Dedifferentiated amniotic fluid mesenchymal stem cell (primary cell): ENCODE measurements around the gene SUSD3.

Source experiments
- DNase-seq: peaks from one replicate; pipeline ENCODE4 v3.0.0-alpha.2; 2016; ENCODE audit errors: extremely low spot score

SUSD3 gene

DNA sequence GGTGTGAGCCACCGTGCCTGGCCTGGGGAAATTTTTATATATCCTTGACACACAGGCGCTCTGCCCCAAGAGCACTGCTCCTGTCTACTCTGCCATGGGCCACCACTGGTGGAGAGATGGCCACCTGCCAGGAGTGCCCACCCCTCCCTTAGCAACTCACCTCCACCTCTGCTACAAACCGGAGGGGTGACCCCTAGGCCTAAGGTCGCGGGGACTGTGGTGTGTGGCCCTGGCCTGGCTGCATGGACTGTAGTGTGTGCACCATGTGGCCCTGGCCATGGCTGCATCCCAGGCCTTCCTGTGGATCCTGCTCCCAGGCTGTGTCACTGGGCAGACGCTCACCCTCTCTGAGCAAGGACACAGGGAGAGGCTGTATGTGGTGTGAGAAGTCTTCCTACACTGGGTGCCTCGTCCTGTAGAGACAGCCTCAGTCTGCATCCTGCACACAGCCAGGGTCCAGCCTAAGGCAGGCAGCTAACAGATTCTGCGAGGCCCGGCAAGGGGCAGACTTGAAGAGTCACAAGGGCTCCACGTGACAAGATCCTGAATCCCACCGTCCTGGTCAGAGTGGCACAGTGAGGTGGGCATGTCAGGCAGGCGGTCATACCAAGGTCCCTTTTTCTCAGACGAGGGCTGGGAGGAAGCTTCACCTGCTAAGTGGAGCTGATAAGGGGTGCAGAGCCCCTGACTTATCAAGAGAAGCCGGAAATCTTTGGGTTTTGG, 65.2 kb downstream of the SUSD3 start:
- no peak for DNase-seq

- no peak for DNase-seq
These were observed 66.3 kb downstream of the SUSD3 start for GRCh38 chr9:93124793-93125192.

GRCh38 chr9:93125331-93125894, 66.9 kb downstream of the SUSD3 start:
- no peak for DNase-seq

DNA sequence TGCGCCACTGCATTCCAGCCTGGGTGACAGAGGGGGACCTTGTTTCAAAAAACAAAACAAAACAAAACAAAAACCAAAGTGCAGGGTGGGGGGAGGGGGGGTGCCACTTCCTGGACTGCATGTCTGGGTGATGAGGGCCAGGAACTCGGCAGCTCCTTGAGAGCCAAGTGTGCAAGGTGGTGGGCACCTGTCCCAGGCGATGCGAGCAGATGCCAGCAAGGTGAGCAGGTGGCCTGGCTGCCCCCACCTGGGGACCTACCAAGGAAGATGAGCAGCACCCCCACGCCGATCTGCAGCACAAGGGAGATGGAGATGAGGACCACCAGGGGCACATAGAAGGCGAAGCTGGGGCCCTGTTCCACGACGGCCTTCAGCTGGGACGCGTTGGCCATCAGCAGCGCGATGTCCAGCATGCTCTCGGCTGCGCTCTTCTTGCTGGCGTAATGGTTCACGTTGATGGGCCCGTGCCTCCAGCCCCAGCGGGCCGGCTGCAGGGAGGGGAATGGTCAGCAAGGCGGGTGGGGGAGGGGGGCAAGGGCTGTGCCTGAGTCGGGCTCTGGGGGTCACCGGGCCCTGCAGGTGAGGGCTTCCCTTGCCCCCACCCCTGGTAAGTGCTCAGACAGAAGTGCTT, 67.8 kb downstream of the SUSD3 start:
- no peak for DNase-seq

- no peak for DNase-seq
These were observed 68.4 kb downstream of the SUSD3 start for GRCh38 chr9:93126825-93127368.

DNA sequence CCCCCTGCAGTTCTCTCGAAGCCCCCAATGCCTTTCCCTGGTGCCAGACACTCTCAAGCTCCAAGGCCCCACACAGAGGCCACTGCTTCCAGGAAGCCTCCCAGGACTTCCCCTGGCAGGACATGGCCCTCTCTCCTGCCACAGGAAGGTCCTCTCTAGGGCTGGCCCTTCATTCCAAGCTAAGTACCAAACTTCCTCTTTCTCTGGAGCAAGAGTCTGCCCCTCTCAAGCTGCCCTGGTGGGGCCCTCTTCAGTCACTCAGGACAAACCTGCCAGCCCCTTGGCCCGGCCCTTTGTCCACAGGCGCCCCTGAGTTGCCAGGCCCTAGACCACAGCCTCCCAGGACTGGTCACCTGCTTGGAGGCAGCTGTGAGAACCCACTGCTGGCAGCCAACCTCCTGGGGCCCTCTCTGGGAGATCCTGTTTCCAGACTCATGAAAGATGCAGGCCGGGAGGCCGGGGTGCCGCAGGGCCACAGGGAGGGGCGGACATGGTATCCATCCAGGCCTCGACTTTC, 69.0 kb downstream of the SUSD3 start:
- no peak for DNase-seq

DNA sequence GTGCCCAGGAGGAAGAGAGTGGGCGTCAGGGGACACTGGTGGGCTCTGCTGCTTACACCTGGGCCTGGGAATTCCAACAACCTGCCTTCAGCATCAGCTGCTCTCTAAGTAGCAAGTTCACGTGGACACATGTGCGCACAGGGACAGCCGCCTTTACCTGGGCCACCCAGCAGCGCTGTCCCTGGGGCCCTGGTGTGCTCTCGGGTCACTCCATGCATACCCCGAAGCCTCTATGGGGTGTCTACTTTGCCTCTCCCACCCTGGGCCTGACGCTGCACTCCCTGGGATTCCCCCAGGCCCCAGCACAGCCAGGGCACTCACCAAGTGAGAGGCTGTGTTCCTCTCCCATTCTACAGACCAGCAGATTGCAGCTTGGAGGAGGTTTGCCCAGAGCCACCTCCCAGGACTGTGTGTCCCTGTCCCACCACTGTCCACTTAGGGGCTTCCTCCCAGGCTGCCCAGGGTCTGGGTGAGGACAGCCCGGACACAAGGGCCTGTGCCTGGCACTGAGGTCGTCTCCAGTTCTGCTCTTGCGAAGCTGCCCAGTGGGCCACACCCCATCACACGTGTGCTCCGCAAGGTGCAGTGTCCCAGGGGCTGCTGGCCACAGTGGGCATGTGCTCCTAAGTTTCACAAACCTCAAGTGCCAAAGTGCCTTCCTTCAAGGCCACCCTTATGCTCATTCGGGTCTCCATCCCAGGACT, 69.7 kb downstream of the SUSD3 start:
- DNase-seq = no peak

DNA sequence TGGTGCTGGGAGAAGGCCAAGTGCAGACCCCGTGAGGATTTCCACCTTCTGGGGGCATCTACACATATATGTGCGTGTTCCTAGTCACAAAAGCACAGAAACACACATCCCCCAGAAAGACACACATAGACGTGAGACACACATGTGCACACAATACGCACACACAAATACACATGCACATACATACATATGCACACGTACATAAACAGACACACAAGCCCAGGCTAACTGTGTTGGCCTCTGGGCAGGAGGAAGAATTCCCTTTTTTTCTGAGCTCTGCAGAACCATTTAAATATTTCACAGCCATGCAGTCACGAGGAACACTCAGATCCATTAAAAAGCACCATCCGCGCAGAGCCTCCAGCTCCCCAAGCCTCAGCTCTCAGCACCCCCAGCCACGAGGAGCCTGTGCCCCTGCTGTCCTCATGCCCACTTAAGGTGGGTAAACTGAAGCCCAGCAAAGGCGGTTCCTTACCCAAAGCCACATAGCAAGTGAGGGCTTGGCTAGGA, 70.3 kb downstream of the SUSD3 start:
- DNase-seq = no peak

DNA sequence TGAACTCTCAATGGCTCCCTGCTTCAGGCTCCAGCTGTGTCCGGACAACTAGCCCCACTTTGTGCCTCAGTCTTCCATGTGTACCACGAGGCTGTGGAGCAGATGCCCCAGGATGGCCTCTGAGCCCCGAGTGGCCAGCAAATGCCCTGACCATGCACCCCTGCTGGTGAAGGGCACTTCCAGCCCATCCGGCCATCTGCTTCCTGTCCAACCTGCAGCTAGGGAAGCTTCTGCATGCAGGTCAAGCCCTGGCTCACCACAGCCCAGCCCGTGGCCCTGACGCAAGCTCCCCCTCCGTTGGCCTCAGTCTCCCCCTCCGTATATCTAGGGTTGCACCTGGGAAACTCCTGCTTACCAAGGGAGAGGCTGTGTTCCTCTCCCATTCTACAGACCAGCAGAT, 70.8 kb downstream of the SUSD3 start:
- no peak for DNase-seq

DNA sequence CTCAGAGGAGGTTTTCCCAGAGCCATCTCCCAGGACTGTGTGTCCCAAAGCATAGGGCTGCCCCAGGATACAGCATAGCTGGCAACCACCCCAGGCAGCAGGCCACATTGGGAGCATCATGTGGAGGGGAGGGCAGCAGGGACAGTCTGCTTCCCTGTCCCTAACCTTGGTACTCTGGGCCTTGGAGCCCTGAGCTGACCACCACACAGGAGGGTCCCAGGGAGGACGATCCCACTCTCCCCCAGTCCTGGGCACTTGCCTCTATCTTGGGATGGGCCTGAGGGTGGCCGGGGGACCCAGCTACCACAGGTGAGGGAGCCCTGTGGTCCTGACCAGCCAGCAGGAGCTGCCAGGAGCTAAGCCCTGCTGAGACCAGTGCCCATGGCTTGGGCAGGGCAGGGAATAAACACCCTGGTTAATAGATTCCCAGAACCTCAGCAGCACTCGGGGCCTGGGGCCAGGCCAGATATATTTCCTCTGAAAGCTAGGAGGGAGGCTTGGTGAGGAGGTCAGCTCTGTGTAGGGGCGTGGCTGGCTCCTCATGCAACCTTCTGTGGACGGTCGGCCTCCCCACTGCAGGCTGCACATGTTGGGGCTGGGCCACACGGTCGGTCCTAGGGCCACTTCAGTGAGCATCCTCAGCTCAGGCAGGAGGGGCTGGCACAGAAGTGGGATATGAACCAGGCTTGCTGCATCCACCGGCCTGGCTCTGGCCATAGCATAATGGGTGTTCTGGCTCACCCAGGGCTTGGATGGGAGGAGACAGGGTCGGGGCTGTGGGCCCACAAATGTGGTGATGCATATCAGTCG, 71.4 kb downstream of the SUSD3 start:
- DNase-seq = no peak

DNA sequence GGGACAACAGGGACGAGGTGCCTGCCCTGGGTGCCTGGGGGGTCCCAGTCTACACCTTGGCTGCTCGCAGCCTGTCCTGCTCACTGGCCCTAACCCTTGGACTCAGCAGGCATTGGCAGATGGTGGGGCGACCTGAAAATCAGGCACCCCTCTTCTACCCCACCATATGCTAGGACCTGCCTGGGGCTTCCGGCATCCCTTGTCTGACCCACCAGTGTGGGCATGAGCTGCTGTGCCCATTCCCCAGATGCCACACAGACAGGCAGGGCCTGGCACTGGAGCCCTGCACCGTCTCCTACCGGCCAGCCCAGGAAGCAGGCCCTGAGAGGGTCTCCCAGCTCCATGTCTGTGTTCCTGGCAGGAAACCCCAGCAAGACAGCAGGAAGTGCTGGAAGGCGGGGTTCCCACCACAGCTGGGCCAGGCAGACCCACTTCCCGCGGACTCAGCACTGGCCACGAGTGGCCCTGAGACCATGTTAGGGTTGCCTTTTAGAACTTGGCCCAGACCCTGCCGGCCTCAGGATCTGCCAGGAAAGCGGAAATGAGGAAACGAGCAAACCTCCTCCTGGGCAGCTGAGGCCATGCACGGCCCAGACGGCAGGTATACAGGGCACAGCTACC, 72.5 kb downstream of the SUSD3 start:
- no peak for DNase-seq

- DNase-seq = no peak
These were observed 73.2 kb downstream of the SUSD3 start for GRCh38 chr9:93131599-93132286.

DNA sequence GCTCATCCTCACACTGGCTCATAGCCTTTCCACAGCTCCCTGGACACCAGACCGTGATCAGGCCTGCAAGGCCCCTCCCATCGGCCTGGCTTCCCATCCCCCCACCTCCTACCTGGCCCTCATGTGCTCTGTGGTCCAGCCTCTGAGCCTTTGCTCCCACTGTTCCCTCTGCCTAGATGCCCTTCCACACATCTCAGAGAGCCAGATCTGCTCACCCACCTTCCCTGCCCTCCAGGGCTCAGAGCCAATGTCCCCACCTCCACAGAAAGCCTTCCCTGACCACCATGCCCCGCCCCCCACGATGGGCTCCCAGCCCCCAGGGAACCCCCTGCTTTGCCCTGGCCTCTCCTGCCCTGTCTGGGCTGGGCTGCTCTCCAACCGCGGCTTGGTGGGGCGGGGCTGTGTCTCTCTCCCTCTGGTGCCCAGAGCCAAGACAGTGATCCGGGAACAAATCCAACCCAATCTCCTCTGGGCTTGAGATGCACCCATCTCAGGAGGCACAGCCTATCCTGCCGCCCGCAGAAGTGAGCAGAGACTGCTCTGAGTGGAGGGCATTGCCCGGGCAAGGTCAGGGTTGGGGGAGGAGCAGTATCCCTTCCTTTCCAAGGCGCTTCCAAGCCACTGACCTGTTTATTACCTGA, 73.9 kb downstream of the SUSD3 start:
- DNase-seq = no peak

- no peak for DNase-seq
These were observed 74.6 kb downstream of the SUSD3 start for GRCh38 chr9:93132946-93133680.

DNA sequence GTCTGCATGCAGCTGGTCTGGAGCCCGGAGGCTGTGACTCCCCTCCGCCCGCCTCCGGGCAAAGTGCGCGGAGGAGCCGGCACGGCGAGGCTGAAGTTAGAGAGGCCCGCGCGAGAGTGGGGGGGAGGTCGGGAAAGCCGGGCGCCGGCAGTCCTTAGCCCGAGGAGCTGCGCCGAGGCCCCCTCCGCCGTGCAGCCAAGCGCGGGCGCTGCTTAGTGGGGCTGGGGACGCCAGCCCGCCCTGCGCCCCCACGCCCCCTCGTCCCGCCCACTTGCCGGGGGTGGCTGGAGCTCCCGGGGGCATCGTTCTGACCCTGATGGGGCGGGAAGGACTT, 75.1 kb downstream of the SUSD3 start:
- peak; percentile 59 for DNase-seq

GRCh38 chr9:93134015-93134739, 75.7 kb downstream of the SUSD3 start, which contains the start of gene NINJ1:
NINJ1 (minus strand) TSS chr9:93134251; CDS start chr9:93134217, 34 bp downstream.
- peak; percentile 33 for DNase-seq
